ENCODE data around the gene STRN3.
"Not testable (repeated sequence)": the region's sequence is repeated elsewhere in the genome, so short reads cannot be mapped to it uniquely, and the experiment has no call there.

STRN3 gene

DNA sequence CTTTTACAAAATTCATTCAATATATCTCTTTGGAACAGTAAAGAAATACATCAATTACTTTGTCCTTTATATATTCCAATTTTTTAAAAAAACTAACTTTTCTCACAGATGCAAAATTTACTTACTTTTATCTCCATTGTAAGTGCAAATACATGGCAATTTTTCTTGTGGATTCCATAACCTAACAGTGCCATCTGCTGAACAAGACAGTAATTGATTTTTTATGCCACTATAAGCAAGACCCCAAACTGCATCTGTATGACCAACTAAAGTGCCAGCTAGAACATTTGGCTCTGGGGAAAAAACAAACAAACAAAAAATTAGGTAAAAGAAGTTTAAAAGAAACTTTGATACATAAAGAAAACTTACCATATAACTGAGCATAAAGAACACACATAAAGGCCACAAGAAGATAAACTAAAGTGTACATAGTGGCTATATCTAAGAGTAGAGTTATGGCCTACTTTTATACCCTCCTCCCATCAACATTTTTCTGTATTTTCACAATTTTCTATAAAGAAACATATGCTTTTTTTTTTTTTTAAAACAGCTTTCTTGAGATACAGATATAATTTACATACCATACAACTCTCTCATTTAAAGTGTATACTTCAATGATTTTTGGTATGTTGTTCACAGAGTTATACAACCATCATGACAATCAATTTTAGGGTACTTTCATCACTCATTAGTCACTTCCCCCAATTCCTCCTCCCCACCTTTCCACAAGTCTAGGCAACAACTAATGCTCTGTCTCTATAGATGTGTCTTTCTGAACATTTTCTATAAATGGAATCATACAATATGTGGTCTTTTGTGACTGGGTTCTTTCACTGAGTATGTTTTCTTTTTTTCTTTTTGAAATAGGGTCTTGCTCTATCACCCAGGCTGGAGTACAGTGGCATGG lies 119.2 kb downstream of the STRN3 start:
- no peak for DNase-seq

DNA sequence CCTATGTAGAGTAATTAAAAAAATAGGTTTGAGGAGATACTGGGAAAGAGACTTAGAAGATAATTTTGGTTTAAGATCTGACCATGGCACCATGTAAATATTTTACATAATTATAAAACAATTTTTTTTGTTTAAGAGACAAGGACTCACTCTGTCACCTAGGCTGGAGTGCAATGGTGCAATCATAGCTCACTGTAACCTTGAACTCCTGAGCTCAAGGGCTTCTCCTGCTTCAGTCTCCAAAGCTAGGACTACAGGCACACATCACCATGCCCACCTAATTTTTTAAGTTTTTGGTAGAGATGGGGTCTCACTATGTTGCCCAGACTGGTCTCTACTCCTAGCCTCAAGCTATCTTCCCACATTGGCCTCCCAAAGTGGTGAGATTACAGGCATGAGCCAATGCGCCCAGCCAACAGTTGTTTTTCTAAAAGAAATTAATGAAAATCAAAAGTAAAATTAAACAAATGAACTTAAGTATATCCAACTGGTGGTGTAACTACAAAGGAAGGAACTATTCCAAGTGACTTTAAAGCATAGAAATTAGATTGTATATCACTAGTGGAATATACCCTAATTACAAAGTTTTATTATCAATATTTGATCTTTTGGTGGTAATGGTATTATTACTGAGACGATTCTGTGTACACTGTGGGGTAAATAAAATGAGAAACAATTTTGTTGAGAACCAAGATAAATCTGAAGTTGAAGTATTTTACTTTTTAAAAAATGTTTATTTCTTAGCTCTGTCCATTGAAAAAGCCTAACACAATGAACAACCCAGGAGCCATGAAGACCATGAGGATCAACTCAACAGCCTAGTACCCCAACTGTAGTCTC lies 122.7 kb downstream of the STRN3 start:
- DNase-seq = no peak

DNA sequence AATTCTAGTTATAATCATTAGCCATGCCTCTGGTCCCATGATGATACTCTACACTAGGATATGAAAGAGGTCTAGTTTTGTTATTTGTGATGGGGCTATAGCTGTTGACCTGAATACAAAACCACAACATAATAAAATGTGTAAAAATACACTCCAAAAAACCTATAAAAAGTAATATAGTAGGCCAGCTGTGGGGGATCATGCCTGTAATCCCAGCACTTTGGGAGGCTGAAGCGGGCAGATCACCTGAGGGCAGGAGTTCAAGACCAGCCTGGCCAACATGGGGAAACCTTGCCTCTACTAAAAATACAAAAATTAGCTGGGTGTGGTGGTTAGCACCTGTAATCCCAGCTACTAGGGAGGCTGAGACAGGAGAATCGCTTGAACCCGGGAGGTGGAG lies 129.1 kb downstream of the STRN3 start:
- DNase-seq = not testable (repeated sequence)

DNA sequence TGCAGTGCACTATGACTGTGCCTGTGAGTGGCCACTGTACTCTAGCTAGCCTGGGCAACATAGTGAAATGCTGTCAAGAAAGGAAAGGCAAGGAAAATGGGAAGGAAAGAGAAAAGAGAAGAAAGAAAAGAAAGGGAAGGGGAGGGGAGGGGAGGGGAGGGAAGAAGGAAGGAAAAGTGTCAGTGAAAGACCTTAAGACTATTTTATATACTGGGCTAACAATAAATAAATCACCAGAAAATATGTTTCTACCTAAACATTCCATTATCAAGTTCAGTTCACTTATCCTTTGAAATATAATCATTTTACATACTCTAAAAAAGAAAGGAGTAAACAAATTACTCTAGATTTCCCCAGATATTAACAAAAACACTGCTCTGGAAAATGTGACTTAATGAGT lies 129.7 kb downstream of the STRN3 start:
- no peak for DNase-seq

DNA sequence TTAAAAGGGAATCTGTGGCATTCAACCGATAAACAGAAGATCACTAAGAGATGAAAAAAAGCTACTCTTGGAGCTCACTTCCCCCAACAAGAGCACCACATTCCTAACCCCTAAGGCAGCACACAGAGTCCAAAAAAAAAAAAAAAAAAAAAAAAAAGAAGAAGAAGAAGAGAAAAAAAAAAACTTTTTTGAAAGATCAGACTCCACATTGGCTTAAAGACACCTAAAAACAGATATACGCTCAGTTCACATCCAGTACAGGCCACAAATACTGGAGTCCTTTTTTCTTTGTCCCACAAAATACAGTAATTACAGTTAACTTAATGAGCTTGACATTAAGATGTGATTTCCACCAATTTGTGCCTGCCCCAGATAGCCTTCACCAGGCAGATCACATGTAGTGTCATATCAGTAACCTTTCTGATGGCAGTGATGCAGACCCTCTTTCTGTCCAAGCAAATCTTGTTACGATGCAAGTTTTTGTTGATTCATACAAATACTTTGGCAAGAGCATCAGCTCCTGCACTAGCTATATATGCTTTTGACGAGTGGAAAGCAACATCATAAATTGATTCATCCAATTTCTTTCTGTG lies 131.2 kb downstream of the STRN3 start:
- no peak for DNase-seq

DNA sequence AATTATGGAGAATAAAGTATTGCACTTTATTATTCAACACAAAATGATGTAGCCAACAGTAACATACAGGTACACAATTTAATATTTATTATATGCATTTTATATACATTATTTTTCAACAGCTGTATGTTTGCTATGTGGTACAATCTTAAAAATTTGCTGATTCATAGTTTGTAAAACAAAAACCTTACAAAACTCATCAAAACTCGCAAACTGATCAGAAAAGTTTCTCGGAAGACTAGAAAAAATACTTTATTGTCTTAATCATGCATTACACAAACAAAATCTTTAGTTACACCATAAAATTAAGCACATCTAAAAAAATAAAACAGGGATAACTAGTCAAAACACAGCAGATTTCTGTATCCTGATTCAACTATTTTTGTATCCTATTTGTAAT lies 132.4 kb downstream of the STRN3 start:
- DNase-seq = no peak

DNA sequence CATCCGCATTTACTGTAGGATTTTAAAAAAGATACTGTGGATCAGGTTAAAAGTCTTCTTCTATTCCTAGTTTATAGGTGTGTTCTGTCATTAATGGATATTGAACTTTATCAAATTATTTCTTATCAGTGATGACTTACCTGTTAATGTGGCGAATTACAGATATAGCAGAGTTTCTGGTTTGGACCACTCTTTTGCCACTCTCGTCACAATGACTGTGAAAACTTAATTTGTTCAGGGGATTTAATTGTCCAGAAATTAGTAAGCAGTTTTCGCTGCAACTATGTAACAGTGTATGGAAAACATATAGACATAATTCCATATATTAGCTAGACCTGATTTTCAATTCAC lies 137.0 kb downstream of the STRN3 start:
- DNase-seq = no peak

DNA sequence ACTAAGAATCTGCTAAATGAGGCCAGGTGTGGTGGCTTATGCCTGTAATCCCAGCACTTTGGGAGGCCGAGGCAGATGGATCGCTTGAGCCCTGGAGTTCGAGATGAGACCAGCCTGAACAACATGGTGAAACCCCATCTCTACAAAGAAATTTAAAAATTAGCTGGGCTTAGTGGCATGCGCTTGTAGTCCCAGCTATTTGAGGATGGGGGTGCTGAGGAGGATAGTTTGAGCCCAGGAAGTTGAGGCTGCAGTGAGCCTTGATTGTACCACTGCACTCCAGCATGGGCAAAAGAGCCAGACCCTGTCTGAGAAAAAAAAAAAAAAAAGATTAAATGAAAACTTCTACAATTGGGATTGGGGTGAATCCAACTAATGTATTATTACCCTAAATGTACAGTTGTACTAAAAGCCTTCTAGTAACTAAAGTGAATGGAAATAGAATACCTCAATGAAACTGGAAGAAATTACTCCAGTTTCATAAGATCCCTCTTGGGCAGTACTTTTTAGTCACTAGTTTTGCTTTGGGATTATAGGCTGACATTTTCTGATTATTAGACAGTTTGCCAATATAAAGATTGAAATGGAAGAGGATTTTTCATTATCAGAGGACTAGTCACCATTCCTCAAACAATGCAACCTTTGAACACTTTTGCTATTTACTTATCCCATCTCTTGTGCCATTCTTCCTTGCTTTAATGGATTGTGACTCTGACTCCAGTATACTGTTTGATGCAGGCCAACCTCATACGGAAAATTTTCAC lies 137.5 kb downstream of the STRN3 start:
- no peak for DNase-seq

DNA sequence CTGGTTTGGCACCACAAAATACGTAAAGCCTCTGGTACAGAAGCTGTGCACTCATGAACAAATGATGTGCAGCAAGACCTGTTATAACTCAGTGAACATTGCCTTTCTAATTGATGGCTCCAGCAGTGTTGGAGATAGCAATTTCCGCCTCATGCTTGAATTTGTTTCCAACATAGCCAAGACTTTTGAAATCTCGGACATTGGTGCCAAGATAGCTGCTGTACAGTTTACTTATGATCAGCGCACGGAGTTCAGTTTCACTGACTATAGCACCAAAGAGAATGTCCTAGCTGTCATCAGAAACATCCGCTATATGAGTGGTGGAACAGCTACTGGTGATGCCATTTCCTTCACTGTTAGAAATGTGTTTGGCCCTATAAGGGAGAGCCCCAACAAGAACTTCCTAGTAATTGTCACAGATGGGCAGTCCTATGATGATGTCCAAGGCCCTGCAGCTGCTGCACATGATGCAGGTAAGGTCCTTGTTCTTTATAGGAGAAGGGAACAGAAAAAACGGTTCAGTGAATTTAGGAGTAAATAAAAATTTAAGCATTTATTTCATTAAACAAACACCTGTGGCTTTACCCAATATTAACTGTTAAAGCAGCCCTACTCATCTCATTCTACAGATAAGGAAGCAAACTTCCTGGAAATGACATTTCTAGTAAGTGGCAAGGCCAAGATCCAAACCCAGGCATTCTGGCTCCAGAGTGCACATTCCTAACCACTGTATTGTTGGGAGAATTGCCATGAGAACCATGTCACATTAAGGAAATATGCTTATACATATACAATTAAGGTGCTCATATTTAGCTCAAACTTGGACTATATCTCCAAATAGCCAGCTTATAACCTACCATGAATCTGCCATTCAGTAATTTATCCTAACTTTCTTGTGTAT lies 140.1 kb downstream of the STRN3 start:
- DNase-seq = peak; percentile 37

DNA sequence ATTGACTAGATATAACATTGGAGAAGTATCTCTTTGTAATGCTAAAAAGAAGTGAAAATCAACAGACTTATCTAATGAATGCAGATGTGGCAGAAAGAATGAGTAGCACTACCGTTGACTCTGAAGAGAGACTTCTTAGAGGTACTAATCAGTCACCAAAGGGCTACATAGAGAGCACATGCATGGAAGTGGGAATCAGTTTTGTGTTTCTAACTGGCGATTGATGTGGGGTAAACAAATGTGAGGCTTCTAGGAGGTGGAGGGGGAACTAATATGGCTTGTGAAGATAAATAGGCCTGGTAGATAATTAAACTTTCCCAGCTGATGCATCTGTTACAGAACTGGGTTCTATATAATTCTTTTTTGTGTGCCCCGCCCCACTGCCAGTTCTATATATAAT lies 141.3 kb downstream of the STRN3 start:
- no peak for DNase-seq

DNA sequence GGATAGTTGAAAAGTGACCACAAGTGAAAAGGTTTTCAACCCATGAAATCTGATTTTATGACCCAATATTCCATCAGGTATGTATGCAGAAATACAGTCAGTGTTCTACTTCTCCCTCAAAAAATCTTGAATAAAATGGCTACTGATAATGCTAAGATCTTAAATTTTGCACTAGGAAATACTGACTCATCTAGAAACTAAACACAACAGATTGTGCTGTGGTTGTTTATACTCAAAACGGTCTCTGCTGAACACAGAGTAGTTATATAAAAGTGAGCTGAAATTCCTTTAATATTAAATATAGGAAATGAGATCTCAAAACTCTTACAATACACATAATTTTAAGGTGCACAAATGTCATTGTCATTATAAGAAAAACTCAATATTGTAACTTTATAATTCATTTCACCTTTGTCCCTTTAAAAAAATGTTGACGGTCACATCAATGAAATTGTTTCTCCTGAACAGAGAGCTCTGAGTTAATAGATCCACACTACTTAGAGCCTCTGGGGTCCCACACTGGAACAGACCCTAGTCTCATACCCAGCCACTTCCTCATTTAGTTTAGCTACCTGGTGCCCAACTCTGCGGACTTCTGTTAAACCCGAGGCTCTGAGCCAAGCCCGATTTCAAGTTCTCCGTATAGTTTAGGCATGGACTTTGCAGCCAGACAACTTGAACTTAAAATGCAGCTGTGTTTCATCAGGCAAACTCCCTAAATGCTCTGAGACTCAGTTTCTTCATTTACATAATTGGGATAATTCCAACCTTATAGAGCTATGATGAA lies 142.5 kb downstream of the STRN3 start:
- no peak for DNase-seq

DNA sequence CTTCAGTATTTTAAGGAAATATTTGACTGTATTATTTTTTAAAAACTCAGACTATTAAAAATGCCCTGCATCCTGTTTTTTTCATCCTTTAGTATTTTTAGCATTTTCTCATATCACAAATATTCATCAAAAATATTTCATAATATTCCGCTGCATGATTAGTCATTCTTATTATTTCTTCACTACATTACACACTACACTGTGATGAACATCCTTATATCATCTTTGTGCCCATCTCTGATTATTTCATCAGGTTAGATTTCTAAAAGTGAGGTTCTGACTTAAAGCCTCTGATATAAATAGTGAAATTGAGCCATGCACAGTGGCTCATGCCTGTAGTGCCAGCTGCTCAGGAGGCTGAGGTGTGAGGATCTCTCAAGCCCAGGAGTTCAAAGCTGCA lies 143.7 kb downstream of the STRN3 start:
- DNase-seq = peak; percentile 22

DNA sequence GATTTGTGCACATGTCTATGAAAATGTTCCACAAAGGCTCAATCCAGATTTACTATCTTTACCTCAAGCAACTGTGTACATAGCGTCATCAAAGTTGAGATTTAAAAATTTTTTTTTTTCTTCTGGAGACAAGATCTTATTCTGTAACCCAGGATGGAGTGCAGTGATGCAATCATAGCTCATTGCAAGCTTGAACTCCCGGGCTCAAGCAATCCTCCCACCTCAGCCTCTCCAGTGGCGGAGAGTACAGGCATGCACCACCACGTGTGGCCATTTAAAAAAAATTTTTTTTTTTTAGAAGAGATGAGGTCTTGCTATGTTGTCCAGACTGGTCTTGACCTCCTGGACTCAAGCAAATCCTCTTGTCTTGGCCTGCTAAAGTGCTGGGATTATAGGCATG lies 149.5 kb downstream of the STRN3 start:
- DNase-seq = no peak

DNA sequence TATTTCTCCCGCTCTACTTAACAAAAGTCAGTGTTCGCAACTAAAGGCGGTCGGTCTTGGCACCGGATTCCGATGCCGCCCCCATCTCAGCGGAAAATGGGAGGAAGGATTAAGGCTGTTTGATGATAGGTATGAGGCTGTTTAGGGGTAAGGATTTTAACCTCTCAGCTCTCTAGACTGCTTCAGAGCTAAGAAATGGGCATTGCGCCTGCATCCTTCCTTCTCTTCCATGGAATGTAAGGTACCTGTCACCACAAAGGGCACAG lies 150.5 kb downstream of the STRN3 start:
- DNase-seq = no peak

DNA sequence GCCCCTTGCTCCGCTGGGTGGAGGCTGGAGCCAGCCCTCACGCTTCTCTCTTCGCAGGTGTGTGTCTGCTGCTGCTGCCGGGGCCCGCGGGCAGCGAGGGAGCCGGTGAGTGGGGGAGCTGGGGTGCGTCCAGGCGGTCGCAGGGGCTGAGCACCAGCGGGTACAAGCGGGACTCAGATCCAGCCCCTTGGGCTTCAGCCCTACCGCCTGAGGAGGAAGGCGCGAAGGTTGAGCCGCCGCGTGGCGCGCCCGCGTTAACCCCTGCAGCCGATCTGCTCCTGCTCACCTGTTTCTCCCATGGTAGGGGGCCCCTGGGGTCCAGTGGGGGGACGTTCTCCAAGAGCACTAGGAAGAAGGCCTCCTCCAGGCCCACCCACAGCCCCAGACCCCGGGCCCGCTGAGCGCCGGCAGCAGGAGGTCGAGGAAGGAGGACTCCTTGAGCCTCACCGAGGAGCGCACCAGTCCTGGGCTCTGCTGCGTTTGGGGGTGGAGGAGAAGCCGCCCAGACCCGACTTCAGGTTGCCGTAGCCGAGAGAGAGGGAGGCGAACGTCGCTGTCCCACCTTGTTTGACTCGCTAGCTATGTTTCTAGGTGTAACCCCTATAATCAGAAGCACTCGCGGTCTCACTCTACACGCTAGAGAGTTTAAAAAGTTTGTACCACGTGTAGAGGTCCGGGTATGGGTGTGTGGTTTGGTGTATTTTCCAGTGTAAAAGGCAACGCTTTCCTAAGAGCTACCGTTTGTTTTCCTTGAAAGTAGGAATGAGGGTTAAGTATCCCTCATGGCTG lies 151.0 kb downstream of the STRN3 start:
- DNase-seq = no peak

DNA sequence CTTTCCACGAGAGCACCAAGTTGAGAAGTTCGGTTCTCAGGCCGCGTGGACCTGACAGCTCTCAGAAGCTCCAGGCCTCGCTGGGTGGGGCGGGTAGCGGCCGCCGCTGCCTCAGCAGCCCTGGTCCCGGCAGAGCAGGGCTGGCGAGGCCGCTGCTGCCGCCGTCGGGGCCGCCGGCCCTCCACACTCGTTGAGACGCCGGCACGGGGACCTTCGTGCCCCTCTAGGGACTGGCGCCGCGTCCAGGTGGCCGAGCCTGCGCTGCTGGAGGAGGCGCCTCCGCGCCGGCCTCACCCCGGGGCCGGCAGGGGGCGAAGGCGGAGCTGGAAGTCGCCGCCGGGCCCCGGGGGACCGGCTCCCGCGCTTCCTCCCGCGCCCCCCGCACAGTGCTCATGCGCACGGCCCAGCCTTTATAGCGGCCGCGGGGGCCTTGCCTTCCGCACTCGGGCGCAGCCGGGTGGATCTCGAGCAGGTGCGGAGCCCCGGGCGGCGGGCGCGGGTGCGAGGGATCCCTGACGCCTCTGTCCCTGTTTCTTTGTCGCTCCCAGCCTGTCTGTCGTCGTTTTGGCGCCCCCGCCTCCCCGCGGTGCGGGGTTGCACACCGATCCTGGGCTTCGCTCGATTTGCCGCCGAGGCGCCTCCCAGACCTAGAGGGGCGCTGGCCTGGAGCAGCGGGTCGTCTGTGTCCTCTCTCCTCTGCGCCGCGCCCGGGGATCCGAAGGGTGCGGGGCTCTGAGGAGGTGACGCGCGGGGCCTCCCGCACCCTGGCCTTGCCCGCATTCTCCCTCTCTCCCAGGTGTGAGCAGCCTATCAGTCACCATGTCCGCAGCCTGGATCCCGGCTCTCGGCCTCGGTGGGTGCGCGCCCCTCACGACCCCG lies 151.8 kb downstream of the STRN3 start, which contains the start of gene COCH:
COCH (plus strand) TSS at position 440 of the 879 bp plus-strand sequence; CDS start at position 820, 380 bp downstream.
- peak; percentile 20 for DNase-seq

DNA sequence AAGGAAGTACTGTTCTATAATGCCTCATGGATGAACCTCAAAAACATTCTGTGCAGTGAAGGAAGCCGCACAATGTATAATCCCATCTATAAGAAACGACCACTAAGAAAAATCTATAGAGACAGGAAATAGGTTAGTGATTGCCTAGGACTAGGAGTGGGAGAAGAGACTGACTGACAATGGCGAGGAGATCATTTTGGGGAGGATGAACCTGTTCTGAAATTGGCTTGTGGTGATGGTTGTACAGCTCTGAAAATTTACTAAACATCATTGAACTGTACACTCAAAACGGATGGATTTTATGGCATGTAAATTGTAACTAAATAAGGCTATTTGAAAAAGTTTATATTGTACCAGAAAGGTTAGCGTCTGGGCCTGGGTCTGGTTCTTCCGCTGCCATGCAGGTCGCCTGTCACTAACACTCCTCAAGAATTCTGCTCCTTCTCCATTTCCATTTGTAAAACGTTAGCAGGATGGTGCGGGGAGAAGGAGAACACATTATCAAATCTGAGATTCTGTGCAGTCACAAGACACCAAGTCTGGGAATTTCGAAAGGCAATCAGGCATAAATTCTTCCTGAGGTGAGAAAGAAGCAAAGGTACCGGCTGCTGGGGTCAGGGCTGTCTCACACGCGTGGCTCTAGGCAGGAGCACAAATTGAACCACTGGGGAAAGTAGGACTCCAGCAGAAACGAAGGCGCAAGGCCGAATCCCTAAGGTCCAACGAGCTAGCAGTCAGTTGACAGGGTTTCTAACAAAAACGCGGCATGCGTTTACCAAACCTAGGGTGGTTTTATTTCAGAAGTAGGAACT lies 152.7 kb downstream of the STRN3 start:
- no peak for DNase-seq

DNA sequence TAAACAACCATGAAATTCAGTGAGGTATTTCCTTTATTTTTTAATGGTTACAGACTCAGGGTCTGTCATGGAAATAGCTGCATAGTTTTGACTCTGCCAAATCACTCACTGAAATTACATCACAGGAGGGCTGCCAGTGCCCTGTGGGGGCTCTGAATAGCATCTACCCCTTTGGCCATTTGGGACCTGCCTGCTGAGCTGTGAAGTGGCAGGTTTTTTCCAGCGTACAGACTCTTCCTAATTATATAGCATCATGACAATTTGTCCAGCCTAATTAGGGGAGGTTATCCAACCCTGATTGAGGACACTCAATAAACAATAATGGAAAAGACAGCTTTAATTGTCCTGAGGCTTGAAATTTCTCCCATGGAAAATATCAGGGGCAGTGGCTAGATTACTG lies 153.6 kb downstream of the STRN3 start:
- DNase-seq = no peak
